WERI-Rb-1 (cell line): ENCODE results near the gene INVS.
A peak's percentile ranks its signal among the peaks of the same experiment; 100 is the strongest.
"Not testable (repeated sequence)": the region's sequence is repeated elsewhere in the genome, so short reads cannot be mapped to it uniquely, and the experiment has no call there.

Experiments used
- DNase-seq: peaks from one replicate; pipeline ENCODE4 v3.0.0-alpha.2; 2020
- H3K27ac ChIP-seq: fragments of 250-450 bp; sonication (Bioruptor Pico); 2 replicates; pipeline ENCODE4 v1.5.1; 2020; ENCODE audit warnings: mild to moderate bottlenecking, moderate library complexity
- H3K27me3 ChIP-seq: fragments of 250-450 bp; sonication (Bioruptor Pico); 2 replicates; pipeline ENCODE4 v1.5.1; 2021; ENCODE audit warnings: mild to moderate bottlenecking, low read depth, moderate library complexity; ENCODE audit not compliant: insufficient read depth, severe bottlenecking
- H3K36me3 ChIP-seq: fragments of 250-450 bp; sonication (Bioruptor Pico); 2 replicates; pipeline ENCODE4 v1.5.1; 2020; ENCODE audit warnings: mild to moderate bottlenecking, moderate library complexity
- H3K4me3 ChIP-seq: 2 replicates; pipeline ENCODE4 v1.5.1; 2011; ENCODE audit warnings: low read depth, mild to moderate bottlenecking, control low read depth, low read length
- H3K9me3 ChIP-seq: fragments of 250-450 bp; sonication (Bioruptor Pico); 2 replicates; pipeline ENCODE4 v1.5.1; 2021; ENCODE audit warnings: mild to moderate bottlenecking, moderate library complexity; ENCODE audit not compliant: severe bottlenecking
- CTCF ChIP-seq: IDR thresholded peaks from 2 replicates; pipeline ENCODE4 v1.5.1; 2011; ENCODE audit warnings: low read depth, mild to moderate bottlenecking, control low read depth, inconsistent platforms, low read length

The INVS gene

DNA sequence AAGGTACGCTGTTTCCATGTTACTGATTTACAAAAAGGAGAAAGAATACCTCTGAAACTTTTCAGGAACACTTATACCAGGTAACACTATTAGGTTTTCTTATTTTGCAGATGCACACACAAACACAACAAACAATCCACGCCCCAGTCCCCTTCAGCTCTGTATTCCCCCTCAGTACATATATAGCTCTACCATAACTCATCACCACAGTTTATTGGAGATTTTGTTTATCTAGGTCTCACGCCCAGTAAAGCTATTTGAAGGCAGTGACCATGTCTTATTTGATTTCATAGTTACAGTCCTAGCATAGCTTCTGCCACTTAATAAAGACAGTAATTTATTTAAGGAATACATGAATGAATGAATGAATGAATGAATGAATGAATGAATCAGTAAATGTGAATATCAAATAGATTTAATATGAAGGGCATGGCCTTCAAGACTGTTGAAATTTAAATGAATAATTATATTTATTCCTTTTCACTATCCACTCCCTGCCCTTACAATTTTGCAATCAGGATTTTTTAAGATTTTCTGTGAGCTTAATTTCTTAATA lies 32.9 kb downstream of the INVS start:
- no peak overlapping the region for H3K4me3 ChIP-seq
- DNase-seq = no peak
- no peak for TF ChIP-seq CTCF
- H3K36me3 ChIP-seq = peaks cover 3% of the 10 kb centered on the region; the same call in 1 of the 2 replicates
- H3K9me3 ChIP-seq = no peaks in the 10 kb centered on the region
- no peak overlapping the region for H3K27ac ChIP-seq
- no peaks in the 10 kb centered on the region for H3K27me3 ChIP-seq

DNA sequence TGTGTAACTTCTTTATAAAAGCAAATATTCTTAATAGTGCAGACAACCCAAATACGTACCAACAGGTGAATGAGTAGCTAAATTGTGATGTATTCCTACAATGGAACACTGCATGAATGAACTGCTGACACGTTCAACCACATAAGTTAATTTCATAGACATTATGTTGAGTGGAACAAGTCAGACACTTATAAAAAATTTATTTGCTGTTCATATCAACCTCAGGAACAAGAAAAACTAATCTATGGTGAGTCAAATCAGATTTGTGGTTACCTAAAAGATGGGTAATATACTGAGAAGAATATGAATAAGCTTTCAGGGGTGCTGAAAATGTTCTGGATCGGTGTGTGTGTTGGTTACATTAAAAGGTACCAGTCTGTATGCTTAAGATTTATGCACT lies 35.7 kb downstream of the INVS start:
- H3K9me3 ChIP-seq = no peaks in the 10 kb centered on the region
- peaks cover 3% of the 10 kb centered on the region; the same call in 1 of the 2 replicates for H3K36me3 ChIP-seq
- no peak overlapping the region for H3K27ac ChIP-seq
- H3K4me3 ChIP-seq = no peak overlapping the region
- H3K27me3 ChIP-seq = no peaks in the 10 kb centered on the region
- DNase-seq = no peak
- no peak for TF ChIP-seq CTCF

DNA sequence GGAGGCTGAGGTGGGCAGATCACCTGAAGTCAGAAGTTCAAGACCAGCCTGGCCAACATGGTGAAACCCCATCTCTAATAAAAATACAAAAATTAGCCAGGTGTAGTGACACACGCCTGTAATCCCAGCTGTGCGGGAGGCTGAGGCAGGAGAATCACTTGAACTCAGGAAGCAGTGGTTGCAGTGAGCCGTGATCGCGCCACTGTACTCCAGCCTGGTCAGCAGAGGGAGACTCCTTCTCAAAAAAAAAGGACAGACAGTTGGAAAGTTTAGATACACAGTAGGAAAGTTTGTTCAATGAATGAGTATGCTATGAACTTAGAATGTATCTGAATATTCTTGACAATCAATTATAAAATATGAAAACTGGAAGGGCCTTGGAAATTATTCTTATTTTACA lies 37.8 kb downstream of the INVS start:
- H3K36me3 ChIP-seq, H3K27me3 ChIP-seq, H3K4me3 ChIP-seq, H3K9me3 ChIP-seq, H3K27ac ChIP-seq: not testable (repeated sequence)
- peak; percentile 53 for TF ChIP-seq CTCF
- DNase-seq = peak; percentile 39

GRCh38 chr9:100140303-100140702 lies 41.3 kb downstream of the INVS start:
- H3K27me3 ChIP-seq, H3K9me3 ChIP-seq, DNase-seq, H3K4me3 ChIP-seq, H3K27ac ChIP-seq, H3K36me3 ChIP-seq: not testable (repeated sequence)

DNA sequence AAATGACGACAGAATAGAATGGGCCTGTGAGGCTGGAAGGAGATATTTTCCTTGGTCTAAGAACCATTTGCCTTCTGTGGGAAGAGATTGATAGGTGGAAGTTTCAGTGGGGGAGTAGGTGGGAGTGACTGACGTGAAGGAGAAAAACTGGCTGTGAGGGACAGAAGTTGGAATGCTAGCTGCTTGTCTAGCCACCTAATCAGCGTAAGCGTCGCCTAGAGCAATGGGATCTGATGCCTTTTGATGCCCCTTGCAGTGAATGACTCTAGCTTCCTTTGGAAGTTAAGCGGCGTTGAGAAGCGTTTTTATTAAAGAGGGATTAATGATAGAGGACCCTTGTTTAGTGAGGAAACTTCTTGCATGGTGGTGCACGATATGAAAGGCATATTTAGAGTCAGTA lies 42.8 kb downstream of the INVS start:
- H3K4me3 ChIP-seq, H3K27ac ChIP-seq, DNase-seq, H3K9me3 ChIP-seq, H3K36me3 ChIP-seq, H3K27me3 ChIP-seq: not testable (repeated sequence)

- DNase-seq, H3K27ac ChIP-seq, H3K4me3 ChIP-seq: not testable (repeated sequence)
These were observed 46.3 kb downstream of the INVS start for GRCh38 chr9:100145167-100145934.

DNA sequence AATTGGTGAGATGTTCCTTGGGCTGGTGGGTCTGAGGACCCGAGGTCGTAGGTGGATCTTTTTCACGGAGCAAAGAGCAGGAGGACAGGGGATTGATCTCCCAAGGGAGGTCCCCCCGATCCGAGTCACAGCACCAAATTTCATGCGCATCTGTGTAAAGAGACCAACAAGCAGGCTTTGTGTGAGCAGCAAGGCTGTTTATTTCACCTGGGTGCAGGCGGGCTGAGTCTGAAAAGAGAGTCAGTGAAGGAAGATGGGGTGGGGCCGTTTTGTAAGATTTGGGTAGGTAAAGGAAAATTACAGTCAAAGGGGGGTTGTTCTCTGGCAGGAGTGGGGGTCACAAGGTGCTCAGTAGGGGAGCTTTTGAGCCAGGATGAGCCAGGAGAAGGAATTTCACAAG lies 46.9 kb downstream of the INVS start:
- not testable (repeated sequence) for H3K27ac ChIP-seq, H3K27me3 ChIP-seq, H3K36me3 ChIP-seq, H3K4me3 ChIP-seq, H3K9me3 ChIP-seq, DNase-seq

More at GRCh38 chr9:100145167-100145934, 46.3 kb downstream of the INVS start:
- H3K36me3 ChIP-seq, H3K9me3 ChIP-seq, H3K27me3 ChIP-seq: not testable (repeated sequence)

DNA sequence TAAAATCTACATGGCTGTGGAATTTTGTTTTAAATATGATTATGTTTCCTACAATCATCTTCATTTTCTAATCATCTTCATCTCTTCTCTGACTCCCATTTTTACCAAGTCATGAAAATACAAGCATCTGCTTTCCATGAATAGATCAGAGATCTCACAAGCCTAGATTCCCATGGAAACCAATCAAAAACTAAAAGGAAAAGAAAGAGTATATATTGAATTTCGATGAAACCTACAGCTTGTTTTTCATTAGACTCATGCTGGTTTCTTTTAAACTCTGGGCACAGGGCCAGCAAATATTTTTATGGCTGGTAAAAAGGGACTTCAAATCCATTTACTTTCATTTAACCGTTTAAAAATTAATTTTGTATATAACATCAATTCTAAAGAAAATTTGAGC lies 51.2 kb downstream of the INVS start:
- H3K4me3 ChIP-seq = no peak overlapping the region
- no peaks in the 10 kb centered on the region for H3K36me3 ChIP-seq
- no peak for DNase-seq
- no peak overlapping the region for H3K27ac ChIP-seq
- H3K27me3 ChIP-seq = no peaks in the 10 kb centered on the region
- H3K9me3 ChIP-seq = no peaks in the 10 kb centered on the region
- TF ChIP-seq CTCF = no peak
